ENCODE results near the gene RAPGEF4. TPM values are rescaled to one million over a fixed set of nuclear protein-coding genes. Genes with fewer than 3 reads are reported as not detected.
A peak's percentile ranks its signal among the peaks of the same experiment; 100 is the strongest.

The RAPGEF4 gene
- total RNA-seq, 1 experiment from 2014 or later, result 1.4 TPM

DNA sequence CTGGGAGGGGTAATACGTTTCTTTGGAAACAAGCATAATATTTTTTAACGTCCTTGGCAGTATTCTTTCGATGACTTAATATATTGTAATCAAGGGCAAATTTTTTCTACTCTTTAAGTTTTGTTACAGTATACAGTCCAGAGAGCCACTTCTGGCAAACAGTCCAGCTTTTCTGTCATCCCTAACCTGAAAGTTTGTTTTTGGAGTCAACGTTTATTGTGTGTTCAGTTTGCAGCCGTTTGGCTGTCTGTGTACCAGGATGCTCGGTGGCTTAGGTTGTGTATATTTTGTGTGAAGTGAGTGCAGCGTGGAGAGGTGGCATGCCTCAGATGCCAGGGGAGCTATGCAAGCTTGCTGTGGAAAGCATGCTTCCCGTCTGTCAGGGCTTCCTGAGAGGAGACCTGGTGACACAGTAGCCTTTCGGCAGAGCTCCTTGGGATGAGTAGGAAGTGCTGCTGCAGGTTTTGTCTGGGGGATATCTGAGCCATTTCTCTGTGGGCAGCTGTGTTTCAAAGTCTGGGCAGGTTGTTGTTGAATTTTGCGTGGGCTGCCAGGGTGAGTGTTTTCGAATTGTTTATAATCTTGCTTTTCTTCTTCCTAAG is 354.7 kb downstream of the RAPGEF4 start:
- Mint-ChIP-seq H3K36me3 (ENCODE audit: insufficient read depth in 1 of 3, low read depth in 3 of 3) (no peaks in the 10 kb centered on the region), H3K4me3 (no peak overlapping the region), H3K27ac (peak overlapping the region in 2 of 3 experiments; percentile 17 to 39; a peak in 2 of 7 replicates), H3K9me3 (no peaks in the 10 kb centered on the region), H3K4me1 (peaks cover 11 to 15% of the 10 kb centered on the region in 2 experiments), H3K27me3 (ENCODE audit: low read depth) (no peaks in the 10 kb centered on the region)
- H4K5ac ChIP-seq (ENCODE audit: insufficient read length, low read depth, low read length), result no peak overlapping the region
- no peak overlapping the region for H3K4me2 ChIP-seq (ENCODE audit: insufficient read depth, insufficient read length, low read length)
- H3T11ph ChIP-seq (ENCODE audit: low read length), result no peak overlapping the region
- DNase-seq, result peak; percentile 34
- WGBS (ENCODE audit: extremely low coverage, insufficient read length, low lambda C conversion rate), result no CpG with 5 or more reads among the region's 11 CpGs
- H2BK5ac ChIP-seq (ENCODE audit: insufficient read length, low read length), result no peak overlapping the region
- no peak overlapping the region for H3K18ac ChIP-seq (ENCODE audit: insufficient read length, low read depth, low read length)
- no peak overlapping the region for H2BK12ac ChIP-seq (ENCODE audit: insufficient read length, low read depth, low read length)
- no peak overlapping the region for H2BK15ac ChIP-seq (ENCODE audit: low read depth, low read length)
- H2AFZ ChIP-seq (ENCODE audit: low read length), result no peak overlapping the region
- no peaks in the 10 kb centered on the region for H3K79me1 ChIP-seq (ENCODE audit: insufficient read depth, low read depth, low read length, poor library complexity, severe bottlenecking)
- TF ChIP-seq, protein P1, sequence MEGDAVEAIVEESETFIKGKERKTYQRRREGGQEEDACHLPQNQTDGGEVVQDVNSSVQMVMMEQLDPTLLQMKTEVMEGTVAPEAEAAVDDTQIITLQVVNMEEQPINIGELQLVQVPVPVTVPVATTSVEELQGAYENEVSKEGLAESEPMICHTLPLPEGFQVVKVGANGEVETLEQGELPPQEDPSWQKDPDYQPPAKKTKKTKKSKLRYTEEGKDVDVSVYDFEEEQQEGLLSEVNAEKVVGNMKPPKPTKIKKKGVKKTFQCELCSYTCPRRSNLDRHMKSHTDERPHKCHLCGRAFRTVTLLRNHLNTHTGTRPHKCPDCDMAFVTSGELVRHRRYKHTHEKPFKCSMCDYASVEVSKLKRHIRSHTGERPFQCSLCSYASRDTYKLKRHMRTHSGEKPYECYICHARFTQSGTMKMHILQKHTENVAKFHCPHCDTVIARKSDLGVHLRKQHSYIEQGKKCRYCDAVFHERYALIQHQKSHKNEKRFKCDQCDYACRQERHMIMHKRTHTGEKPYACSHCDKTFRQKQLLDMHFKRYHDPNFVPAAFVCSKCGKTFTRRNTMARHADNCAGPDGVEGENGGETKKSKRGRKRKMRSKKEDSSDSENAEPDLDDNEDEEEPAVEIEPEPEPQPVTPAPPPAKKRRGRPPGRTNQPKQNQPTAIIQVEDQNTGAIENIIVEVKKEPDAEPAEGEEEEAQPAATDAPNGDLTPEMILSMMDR (conservative IDR thresholded peaks at IDR 0.05), result no peak
- no peak overlapping the region for H2BK20ac ChIP-seq (ENCODE audit: low read depth, low read length, poor library complexity, severe bottlenecking)
- H2AK5ac ChIP-seq (ENCODE audit: insufficient read length, low read length), result no peak overlapping the region
- no peaks in the 10 kb centered on the region for H3K79me2 ChIP-seq (ENCODE audit: insufficient read depth, low read length)
- H3K4me1 ChIP-seq (ENCODE audit: insufficient read depth, low read length), result peaks cover 2% of the 10 kb centered on the region; the same call in 1 of the 2 replicates
- no peak overlapping the region for H3K9ac ChIP-seq (ENCODE audit: extremely low read depth, insufficient read length, low read length)
- no peak overlapping the region for H4K91ac ChIP-seq (ENCODE audit: insufficient read length, low read depth, low read length)
- H3K23me2 ChIP-seq (ENCODE audit: insufficient read length, low read depth, low read length, poor library complexity, severe bottlenecking), result no peaks in the 10 kb centered on the region
- no peaks in the 10 kb centered on the region for H4K20me1 ChIP-seq (ENCODE audit: control insufficient read depth, insufficient read depth, insufficient read length)
- H3K14ac ChIP-seq (ENCODE audit: insufficient read depth, low read length), result no peak overlapping the region; the same call in 1 of the 2 replicates
- H3K27me3 ChIP-seq (ENCODE audit: insufficient read depth, low read length), result no peaks in the 10 kb centered on the region
- no peak overlapping the region for H3K56ac ChIP-seq (ENCODE audit: insufficient read length, low read depth, low read length)
- no peak overlapping the region for H4K8ac ChIP-seq (replicated peaks; ENCODE audit: insufficient read length, low read depth, low read length)
- H3K23ac ChIP-seq (ENCODE audit: insufficient read length, low read depth, low read length), result no peak overlapping the region
- no peak overlapping the region for H3K4ac ChIP-seq (ENCODE audit: low read depth, low read length)
- H3K27ac ChIP-seq (ENCODE audit: insufficient read length, low read depth, low read length), result no peak overlapping the region
- H3K9me3 ChIP-seq (ENCODE audit: control insufficient read depth, low read depth, low read length), result no peaks in the 10 kb centered on the region
- H2BK120ac ChIP-seq (ENCODE audit: low read depth, low read length, poor library complexity, severe bottlenecking), result no peak overlapping the region
